Head of caudate nucleus (tissue), 42 donors: ENCODE measurements around the gene HSPB6.

ENCODE experiments used
- DNase-seq, 42 donors: peaks; one replicate each; pipeline versions ENCODE4 v3.0.0 to v3.0.0-alpha.2; 2020 to 2021; ENCODE audit warnings: mixed read lengths in 7 of 42
- intact Hi-C: fragments of 100-400 bp; cut with DNase I; formaldehyde crosslinking; loops from one replicate; pipeline ENCODE4 v1.15.0; 2022

Gene HSPB6

DNA sequence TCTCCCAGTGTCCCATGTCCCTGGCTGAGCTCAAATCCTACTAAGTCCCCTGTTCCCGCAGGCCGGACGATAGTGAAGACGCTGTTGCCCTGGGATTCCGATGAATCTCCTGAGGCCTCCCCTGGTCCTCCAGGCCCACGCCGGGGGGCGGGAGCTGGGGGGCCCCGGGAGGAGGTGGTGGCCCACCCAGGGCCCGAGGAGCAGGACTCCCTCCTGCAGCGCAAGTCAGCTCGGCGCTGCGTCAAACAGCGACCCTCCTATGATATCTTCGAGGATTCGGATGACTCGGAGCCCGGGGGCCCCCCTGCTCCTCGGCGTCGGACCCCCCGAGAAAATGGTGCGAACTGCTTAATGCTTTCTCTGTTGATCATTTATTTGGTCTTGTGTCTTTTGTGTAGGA, 33.2 kb downstream of the HSPB6 start:
- DNase-seq = no peak
- intact Hi-C loops = no loop called here

- intact Hi-C loops = no loop called here
- DNase-seq = no peak
Observed at GRCh38 chr19:35722897-35723296, 33.9 kb downstream of the HSPB6 start.

DNA sequence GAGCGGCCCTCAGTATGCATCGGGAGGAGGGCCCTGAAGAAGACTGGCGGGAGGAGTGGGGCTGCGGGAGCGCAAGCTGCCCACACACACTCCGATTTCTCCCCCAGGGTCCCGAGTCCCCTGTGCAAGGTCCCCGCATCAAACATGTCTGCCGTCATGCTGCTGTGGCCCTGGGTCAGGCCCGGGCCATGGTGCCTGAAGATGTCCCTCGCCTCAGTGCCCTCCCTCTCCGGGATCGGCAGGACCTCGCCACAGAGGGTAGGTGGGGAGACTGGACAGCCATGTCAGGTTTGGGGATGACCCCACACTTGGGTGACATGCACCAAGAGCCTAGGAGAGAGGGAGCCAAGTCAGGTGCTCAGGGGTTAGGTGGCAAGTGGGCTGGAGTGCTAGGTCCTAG, 34.4 kb downstream of the HSPB6 start:
- DNase-seq = no peak
- intact Hi-C loops = no loop called here

DNA sequence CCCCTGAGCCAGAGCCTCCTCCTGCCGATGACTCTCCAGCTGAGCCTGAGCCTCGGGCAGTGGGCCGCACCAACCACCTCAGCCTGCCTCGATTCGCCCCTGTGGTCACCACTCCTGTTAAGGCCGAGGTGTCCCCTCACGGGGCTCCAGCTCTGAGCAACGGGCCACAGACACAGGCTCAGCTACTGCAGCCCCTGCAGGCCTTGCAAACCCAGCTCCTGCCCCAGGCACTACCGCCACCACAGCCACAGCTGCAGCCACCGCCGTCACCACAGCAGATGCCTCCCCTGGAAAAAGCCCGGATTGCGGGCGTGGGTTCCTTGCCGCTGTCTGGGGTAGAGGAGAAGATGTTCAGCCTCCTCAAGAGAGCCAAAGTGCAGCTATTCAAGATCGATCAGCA, 35.5 kb downstream of the HSPB6 start:
- no peak for DNase-seq
- intact Hi-C loops = no loop called here

DNA sequence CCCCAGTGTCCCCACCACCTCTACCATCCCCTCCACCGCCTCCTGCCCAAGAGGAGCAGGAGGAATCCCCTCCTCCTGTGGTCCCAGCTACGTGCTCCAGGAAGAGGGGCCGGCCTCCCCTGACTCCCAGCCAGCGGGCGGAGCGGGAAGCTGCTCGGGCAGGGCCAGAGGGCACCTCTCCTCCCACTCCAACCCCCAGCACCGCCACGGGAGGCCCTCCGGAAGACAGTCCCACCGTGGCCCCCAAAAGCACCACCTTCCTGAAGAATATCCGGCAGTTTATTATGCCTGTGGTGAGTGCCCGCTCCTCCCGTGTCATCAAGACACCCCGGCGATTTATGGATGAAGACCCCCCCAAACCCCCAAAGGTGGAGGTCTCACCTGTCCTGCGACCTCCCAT, 36.2 kb downstream of the HSPB6 start:
- no peak for DNase-seq
- intact Hi-C loops = no loop called here

DNA sequence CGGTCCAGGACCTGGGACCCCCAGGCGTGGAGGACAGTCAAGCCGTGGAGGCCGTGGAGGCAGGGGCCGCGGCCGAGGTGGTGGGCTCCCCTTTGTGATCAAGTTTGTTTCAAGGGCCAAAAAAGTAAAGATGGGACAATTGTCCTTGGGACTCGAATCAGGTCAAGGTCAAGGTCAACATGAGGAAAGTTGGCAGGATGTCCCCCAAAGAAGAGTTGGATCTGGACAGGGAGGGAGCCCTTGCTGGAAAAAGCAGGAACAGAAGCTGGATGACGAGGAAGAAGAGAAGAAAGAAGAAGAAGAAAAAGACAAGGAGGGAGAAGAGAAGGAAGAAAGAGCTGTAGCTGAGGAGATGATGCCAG, 36.7 kb downstream of the HSPB6 start:
- DNase-seq = no peak
- intact Hi-C loops = no loop called here

- intact Hi-C loops = loop anchor here (5.0 kb wide), 1 partner anchor 172 kb away; the partner anchor contains the start of gene TMEM147
- DNase-seq = no peak
Observed at GRCh38 chr19:35719402-35720162, 37.2 kb downstream of the HSPB6 start.

- intact Hi-C loops = loop anchor here (5.0 kb wide), 1 partner anchor 171 kb away; the partner anchor contains the start of gene TMEM147
- DNase-seq = peak in 29 of 42 donors; percentile 11 to 62 (median 33)
Observed at GRCh38 chr19:35718345-35719041, 38.3 kb downstream of the HSPB6 start.

DNA sequence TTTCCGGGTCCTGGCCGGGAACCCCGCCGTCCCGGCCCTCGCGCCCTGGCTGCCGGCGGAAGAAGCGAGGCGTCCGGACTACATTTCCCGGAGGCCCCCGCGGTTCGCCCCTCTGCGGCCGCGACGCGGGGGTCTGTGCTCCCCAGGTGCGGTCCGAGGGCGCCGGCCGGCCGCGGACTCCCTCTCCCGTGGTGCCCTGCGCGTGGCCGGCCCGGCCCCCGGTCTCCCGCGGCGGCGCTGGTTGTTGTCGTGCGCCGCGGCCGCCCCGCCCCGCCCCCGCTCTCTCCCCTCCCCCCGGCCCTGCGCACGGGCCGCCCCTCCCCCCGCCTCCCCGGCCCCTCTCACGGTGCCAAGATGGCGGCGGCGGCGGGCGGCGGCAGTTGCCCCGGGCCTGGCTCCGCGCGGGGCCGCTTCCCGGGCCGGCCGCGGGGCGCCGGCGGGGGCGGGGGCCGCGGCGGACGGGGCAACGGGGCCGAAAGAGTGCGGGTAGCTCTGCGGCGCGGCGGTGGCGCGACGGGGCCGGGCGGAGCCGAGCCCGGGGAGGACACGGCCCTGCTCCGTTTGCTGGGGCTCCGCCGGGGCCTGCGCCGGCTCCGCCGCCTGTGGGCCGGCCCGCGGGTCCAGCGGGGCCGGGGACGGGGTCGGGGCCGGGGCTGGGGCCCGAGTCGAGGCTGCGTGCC, 39.0 kb downstream of the HSPB6 start, which contains the start of gene KMT2B:
Gene KMT2B, plus strand, starts transcription at position 339 of the 680 bp plus-strand sequence. Its CDS starts 16 bp downstream, at position 355.
- peak in 6 of 42 donors; percentile 4 to 97 (median 92) for DNase-seq
- intact Hi-C loops = loop anchor here (1.0 to 5.0 kb wide), 4 partner anchors 25 to 171 kb away; partner anchors contain the start of genes PSENEN, RBM42, TMEM147 and U2AF1L4

- intact Hi-C loops = loop anchor here (1.0 to 5.0 kb wide), 4 partner anchors 24 to 170 kb away; partner anchors contain the start of genes PSENEN, RBM42, TMEM147 and U2AF1L4
- DNase-seq = peak; percentile 81 to 98 (median 95)
Observed at GRCh38 chr19:35716801-35717664, 39.8 kb downstream of the HSPB6 start.

DNA sequence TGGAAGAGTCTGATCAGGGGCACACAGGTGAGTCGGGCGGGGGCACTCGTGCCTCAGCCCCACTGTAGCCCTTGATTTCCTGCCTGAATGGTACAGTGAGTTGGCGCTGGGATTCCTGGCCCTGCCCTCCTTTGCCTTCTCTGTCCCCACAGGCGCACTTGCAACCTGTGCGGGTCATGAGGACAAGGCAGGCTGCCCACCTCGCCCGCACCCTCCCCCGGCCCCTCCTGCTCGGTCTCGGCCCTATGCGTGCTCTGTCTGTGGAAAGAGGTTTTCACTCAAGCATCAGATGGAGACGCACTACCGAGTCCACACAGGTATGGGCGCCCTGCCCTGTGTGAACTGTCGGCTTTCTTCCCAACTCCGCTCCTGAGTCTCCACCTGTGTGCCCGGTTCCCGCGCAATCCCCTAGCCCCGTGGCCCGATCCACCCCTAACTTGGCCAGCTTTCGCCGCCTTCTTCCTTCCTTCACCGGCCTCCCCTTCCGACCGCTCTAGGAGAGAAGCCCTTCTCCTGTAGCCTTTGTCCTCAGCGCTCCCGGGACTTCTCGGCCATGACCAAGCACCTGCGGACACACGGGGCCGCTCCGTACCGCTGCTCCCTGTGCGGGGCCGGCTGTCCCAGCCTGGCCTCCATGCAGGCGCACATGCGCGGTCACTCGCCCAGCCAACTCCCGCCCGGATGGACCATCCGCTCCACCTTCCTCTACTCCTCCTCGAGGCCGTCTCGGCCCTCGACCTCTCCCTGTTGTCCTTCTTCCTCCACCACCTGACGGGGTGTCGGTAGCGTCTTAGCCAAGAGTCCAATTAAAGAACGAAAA, 40.6 kb downstream of the HSPB6 start:
- DNase-seq = peak in 36 of 42 donors; percentile 32 to 84 (median 68)
- intact Hi-C loops = loop anchor here (2.0 to 5.0 kb wide), 3 partner anchors 29 to 169 kb away; partner anchors contain the start of genes PSENEN, RBM42, TMEM147 and U2AF1L4

GRCh38 chr19:35715355-35715809, 41.4 kb downstream of the HSPB6 start:
- intact Hi-C loops = loop anchor here (5.0 kb wide), 1 partner anchor 168 kb away; the partner anchor contains the start of gene TMEM147
- no peak for DNase-seq

- intact Hi-C loops = loop anchor here (5.0 kb wide), 1 partner anchor 167 kb away; the partner anchor contains the start of gene TMEM147
- no peak for DNase-seq
Observed at GRCh38 chr19:35714601-35715354, 42.1 kb downstream of the HSPB6 start.

- intact Hi-C loops = no loop called here
- no peak for DNase-seq
Observed at GRCh38 chr19:35713904-35714495, 42.8 kb downstream of the HSPB6 start.

GRCh38 chr19:35713506-35713850, 43.4 kb downstream of the HSPB6 start:
- no peak for DNase-seq
- intact Hi-C loops = no loop called here
